HG03135 (cell line): ENCODE results near the gene SERPINA1.

Source experiments
- ATAC-seq: cut with Tn5 transposase; IDR thresholded peaks from one replicate; pipeline ENCODE4 v1.9.1; 2021; ENCODE audit warnings: mild to moderate bottlenecking, moderate library complexity; ENCODE audit not compliant: unreplicated experiment

SERPINA1 gene

DNA sequence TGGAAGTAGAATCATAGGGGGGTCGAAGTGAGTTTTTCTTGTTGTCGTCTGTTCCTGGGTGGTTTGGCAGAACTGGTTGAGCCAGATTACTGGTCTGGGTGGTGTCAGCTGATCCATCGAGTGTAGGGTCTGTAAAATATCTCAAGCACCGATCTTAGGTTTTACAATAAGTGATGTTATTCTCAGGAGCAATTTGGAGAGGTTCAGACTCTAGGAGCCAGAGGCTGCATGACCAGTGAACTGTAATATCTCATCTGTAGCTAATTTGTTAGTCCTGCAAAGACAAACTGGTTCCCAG lies 9.7 kb upstream of the SERPINA1 start:
- no peak for ATAC-seq

DNA sequence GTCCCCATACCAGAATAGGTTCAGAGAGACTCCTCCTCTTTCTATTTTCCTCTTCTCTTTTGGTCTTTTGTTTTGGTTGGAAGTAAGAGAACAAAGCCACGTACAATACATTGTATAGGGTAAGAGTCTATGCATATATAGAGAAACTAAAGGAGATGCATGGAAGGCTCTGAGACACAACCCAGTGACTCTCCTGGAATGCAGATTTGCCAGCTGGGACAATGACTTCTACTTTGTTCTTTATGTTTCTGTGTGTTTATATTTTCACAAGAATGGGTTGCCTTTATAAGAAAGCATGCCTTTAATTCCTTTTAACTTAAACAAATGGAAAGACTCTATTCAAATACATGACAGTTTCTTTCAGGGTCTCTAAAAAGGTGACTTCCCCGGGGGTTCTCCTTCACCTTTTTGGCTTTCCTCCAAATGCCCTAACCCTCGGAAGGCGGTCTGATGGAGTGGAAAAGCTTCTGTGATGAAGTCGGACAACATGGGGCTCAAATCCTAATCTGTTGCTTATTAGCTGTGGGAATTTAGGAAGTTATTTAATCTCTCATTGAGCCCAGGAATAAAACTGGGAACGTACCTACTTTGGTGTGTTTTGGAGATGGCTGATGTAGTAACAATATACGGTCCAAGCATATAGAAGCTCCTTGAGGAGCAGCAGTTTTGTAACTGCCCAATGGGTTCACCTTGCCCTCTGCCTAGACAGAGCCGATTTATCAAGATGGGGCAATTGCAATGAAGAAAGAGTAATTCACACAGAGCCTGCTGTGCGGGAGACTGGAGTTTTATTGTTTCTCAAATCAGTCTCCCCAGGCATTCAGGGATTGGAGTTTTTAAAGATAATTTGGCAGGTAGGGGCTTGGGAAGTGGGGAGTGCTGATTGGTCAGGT lies 9.1 kb upstream of the SERPINA1 start:
- no peak for ATAC-seq

DNA sequence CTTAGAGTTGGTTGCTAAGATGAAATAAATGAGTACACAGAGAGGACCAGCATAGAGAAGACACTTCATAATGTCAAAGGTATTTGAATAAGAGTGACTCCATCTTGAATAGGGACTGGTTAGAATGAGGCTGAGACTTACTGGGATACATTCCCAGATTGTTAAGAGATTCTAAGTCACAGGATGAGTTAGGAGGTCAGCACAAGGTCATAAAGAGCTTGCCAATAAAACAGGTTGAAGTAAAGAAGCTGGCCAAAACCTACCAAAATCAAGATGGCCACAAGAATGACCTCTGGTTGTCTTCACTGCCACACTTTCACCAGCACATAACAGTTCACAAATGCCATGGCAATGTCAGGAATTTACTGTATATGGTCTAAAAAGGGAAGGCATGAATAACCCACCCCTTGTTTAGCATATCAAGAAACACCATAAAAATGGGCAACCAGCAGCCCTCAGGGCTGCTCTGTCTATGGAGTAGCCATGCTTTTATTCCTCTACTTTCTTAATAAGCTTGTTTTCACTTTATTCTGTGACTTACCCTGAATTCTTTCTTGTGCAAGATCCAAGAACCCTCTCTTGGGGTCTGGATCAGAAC lies 8.3 kb upstream of the SERPINA1 start:
- ATAC-seq, result no peak

DNA sequence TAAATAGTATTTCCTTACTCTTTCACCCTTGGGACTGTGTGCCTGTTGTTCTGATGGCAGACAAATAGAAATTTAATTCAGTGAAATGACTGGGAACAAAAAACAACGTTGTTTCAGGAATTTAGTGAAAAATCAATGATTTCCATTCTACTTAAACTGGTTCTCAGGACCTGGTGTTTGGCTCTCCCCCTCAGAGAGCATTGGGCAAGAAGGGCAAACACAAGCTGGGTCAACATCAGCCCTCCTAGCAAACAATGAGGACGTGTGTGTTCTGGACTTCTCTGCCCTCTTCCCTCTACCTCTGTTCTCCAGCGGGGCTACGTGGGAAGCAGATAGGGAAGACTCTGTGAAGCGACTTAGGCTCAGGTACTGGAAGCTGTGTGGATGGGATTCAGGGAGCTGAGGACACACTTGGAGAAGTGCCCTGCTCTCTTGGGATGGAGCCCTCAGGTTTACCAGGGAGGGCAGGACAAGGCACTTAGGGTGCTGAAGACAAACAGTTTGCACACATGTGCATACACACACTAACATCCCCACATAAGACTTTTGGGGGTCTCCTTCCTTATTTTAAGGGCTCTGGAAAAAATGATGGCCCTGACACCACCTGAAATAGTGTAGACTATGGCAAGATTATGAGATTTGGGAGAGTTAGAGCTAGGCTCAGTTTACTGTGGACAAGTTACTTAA lies 7.6 kb upstream of the SERPINA1 start:
- no peak for ATAC-seq

DNA sequence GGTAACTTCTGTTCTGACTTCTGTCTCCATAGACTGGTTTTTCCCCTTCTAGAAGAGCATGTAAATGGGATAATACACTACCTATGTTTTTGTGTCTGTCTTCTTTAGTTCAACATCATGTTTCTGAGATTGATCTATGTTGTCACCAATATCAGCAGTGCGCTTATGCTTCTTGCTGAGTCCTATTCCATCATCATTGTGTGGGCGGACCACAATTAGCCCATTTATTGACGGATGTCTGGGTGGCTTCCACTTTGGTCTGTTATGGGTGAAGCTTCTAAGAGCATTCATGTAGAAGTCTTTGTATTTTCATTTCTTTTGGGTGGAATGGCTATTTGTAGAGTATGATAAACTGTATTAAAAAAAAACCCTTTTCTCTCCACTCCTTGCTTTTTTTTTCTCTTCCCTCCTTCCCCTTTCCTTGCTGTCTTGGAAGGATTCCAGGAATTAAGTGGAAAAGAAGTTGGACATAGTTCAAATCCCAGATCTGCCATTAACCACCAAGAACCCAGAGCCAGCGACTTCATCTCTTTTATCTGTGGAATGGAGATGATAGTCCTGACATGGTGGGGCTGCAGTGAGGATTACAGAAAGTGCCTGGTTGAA lies 7.0 kb upstream of the SERPINA1 start:
- no peak for ATAC-seq

DNA sequence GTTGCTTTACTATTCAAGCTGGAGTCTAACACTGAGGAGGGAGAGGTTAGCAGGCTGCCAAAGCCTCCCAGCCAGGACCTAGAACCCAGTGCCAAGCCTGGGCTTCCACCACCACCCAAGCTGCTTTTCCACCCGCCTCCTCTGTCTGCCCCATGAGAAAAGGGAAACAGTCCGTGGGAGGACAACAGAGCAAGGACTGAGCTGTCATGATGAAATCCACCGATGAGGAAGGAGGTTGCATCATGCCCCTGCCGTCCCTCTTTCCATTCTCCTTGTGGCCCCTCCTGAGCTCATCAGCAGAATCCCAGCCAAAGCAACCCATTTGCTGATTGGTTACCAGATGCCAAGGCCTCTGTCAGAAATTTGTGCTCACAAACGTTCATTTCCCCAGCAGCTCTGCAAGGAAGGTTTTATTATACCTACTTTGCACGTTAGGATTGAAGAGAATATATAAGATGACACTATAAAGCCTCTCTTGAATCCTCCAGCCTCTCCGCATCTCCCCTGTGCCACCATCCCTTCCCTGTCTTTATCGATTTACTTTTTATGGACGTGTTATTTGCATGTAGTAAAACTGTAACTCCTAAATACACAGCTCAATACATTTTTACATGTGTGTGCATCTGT lies 6.3 kb upstream of the SERPINA1 start:
- no peak for ATAC-seq

DNA sequence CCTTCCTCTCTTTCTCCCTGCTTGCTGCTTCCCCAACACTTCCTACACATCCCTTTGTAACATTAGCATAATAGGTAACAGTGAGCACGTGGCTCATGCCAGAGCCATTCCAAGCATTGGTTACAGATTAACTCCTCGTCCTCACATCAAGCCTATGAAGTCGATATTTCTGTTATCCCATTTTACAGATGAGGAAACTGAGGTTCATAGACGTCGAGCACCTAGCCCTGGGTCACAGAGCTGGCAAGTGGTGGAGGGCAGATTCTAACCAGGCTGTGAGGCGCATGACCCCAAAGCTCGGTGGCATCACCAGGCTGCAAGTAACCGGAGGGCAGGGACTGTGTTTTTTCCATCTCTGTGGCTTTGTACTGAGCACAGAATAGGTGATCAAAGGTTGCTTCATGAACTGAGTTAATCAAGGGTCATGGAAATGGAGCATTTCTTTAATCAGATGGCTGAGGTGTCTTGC lies 5.7 kb upstream of the SERPINA1 start:
- ATAC-seq, result no peak

DNA sequence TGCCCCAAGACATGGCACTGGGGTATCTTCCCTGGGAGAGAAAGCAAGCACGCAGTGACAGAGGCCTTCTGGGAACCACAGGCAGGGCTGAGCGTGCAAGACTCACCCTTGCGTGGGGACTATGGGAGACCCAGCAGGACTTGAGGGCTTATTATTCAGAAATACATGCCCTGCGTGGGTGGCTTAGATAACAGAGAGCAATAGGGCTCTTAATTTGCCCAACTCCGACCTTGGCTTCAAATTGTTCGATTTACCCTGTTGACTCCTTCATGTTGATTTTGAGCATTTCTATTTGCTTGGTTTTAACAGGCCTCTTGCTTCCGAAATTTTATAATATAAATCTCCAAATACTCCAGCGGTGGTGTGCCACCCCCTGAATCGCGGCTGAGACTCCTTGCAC lies 5.1 kb upstream of the SERPINA1 start:
- no peak for ATAC-seq

DNA sequence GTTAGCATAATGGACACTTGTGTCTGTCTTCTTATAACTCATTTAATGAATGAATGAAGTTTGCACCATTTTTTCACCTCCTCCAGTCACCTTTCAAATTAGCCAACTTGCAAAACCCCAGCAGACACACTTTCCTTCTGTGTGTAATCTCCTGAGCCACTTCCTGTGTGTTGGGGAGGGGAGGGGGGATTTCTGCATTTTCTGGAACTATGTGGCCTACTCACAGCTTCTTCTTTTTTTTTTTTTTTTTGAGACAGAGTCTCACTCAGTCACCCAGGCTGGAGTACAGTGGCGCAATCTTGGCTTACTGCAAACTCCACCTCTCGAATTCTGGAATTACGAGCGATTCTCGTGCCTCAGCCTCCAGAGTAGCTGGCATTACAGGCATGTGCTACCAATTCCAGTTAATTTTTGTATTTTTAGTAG lies 4.1 kb upstream of the SERPINA1 start:
- ATAC-seq, result no peak

DNA sequence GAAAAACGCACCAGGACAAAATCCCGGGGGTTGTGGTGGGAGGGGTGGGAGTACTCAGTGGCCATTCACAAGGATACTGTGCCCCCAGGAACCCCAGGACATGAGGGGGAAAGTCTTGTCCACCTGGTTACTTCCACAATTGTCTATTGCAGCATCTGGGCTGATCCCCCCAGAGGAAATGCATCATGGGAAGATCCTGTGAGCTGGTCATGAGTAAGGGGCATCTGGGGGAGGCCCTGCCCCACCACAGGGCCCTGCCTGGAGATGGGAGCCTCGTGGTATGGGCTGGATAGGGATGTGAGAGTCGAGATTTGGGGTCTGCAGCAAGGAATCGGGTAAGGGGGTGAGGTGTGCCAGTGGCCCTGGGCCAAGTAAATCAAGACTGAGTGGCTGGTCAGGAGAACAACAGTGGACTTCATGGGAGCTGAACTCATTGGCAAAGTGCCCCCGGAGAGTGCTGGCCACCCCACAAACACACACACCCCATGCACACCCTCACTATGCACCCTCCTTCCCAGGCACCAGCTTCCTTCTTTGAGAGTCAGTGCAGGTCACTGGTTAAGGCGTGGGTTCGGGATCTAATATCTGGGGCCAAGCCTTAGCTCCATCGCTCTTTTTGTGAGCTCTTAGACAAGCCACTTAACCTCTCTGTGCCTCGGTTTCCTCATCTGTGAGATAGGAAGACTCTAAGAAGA lies 3.0 kb upstream of the SERPINA1 start:
- ATAC-seq, result no peak

DNA sequence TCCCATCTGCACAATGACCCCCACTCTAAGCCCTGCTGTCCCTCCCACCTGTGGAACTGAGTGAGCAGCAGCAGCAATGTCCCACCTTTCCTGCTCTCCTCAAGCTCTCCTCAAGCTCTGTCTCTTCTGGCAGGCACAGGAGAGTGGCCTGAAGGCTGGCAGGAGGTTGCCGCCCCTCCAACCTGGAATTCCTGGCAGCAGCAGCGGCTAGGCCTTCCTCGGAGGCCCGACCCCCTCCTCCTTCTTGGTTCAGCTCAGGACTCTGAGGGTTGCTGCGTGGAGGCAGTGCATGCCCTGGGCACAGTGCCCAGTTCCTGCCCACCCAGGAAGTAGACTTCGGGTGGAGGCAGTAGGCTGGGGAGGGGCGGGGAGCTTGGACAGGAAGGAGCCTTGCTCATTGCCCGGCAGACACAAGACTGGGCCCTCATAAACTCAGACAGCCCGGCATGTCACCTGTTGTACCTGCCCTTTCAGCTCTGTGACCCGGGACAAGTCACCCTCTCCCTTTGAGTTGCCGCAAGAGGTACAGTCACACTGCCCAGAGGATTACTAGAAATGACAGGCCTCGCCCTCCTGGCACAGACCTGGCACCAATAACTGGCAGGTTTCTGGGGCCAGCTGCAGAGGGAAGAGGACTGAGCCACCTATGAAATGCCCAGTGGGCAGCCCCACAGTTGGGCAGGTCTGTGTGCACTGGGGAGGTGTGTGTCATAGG lies 2.1 kb upstream of the SERPINA1 start:
- ATAC-seq, result no peak

DNA sequence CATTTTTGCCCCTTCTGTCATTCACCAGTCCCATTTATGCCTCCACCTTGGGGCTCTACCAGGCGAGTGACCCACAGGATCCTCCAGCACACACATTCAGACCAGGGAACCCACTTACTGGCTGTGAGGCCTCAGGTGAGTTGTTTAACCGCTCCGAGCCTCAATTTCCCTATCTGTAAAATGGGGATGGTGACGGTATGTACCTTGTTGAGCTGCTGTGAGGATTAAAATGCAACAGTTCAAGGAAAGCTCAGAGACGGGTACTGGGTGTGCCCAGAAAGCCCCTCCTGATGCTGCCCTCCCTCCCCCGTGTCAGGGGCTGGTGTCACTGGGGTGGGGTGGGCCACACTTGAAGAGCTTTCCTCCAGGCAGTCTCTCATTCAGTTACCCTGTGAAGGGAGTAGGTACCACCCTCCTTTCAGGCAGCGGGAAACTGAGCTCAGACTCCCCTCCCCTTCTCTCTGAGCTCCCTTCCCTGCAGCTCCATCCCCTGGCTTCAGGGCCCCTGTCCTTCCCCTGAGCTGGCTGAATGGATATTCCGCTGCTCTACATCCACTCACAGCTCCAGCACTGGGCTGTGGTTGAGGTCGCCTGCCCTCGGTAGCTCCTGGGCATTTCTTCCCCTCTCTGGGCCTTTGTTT lies 1.4 kb upstream of the SERPINA1 start:
- ATAC-seq, result no peak

DNA sequence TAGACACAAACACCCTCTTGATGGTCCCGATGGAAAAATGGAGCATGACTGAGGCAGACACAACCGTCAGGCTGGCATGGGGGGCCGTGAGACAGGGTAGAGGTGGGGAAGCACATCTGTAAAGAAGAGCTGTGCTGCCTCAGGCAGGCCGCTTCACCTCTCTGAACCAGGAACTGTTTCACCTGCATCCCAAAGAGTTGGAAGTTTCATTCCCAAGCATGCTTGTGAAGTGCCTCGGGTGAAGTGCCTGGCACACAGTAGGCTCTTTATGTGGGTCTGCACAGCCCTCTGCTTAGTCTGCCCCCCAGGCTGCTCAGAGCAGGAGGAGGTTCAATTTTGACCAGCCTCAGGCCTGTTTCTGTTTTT lies 685 bp upstream of the SERPINA1 start:
- ATAC-seq, result no peak

DNA sequence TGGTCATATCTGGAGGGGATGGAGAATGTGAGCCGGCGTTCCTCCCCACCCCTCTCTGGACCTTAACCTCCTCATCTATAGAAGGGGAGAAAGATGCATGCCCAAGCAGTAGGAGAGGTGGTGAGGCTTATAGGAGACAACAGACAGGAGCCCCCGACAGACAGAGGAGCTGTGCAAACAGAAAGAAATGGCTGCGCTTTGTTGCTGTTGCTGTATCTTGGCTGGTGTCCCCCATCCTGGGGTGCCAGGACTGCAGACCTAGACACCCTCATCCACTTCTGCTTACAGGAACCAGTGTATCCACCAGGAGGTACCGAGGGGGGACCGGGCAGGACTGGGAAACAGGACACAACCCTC lies 397 bp downstream of the SERPINA1 start:
- no peak for ATAC-seq

DNA sequence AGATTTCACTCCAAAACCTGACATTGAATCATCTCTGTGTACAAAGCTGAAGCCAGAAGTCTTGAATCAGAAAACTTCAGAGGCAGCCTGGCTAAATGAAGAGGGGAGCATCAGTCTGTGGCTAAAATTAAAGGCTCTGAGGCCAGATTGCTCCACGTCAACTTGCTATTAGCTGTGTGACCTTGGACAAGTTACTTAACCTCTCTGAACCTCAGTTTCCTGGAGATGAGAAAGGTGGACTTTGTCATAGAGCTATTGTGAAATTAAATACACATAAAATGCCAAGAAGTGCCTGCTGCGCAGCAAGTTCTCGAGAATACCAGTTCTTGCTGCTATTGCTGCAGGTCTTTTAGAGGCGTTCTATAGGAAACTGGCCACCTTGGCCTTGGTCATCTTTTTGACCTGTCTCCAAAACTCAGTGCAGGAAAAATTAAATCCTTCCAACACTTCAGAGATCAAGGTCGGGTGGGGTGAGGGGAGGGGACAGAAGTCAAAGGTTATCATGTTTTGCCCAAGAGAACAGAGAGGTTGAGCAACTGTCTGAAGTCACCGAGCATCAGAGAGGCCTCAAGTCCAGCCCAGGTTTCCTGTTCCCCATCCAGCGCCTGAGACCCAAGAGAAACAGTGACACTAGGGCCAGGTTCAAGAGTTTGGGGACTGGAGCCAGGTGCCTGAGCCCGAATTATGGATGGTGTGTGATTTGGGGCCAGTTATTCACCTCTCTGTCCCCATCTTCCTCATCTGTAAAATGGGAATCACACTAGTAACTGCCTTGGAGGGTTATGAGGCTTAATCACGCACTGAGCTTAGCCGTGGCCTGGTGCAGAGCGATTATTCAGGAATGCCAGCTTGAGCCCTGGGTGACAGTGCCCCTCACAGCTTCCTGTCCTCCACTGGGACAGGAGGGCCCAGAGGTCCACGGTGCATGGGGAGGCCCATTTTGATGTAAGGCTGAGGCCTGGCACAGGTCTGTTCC lies 1.1 kb downstream of the SERPINA1 start:
- ATAC-seq, result no peak

DNA sequence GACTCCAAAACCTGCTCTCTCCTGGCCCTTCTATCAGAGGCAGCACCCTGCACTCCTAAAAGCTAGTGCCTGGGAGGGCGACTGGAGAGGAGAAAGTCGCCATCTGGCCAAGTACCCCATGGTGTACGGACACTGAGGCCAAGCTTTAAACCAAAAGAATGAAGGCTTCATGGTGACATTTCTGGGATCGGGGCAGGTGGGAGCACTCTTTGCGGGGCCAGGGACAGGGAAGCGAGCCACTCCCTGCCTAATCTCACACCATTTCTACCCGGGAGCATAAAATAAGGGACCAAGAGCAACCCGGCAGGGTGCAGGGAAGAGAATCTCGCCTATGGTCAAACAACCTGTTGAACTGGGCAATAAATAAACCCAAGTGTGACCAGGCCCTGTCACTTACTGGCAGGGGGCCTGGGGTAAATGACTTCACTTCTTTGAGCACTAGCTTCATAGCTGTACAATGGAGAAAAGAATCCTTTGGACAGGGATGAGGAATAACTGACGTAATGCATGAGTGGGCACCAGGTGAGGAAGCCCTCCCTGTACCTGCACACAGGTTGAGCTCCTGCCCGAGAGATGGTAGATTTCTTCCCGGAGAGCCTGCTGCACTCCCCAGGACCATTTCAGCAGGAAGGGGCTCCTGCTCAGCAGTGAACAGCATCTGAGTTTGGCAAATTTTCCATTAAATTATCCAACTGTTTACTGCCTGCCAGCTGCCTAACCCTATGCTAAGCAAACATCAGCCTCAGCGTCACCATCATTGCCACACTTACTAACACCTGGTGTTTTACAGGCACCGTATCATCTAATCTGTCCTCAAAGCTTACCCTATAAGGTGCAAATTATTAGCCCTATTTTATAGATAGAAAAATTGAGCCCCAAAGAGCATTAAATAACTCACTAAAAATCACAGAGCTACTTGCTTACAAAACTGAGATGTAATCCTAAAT lies 2.0 kb downstream of the SERPINA1 start:
- no peak for ATAC-seq

DNA sequence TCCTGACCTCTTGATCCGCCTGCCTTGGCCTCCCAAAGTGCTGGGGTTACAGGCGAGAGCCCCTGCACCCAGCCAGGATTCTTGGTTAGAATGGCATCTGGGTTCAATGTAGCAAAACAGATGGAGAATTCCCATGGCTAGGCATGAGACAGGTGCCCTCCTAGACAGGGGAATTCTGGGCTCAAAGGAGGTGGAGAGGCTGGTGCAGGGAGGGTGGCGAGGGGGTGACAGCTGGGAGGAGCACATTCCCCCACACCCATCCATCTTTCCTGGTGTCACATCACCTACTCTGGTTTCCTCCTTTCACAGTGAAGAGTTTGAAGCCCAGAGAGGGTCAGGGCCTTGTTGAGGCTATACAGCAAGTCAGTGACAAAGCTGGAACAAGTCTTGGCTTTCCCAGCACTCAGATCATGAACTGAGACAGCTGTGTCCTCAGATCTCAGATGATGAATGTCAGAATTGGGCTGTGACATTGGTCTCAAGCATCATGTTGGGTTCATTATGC lies 2.8 kb downstream of the SERPINA1 start:
- ATAC-seq, result no peak
